Stimulated activated CD4-positive, alpha-beta T cell treated with anti-CD3 and anti-CD28 coated beads, TNF-alpha, amount 100 ng/mL, for 24 hours (primary cell): ENCODE data around the gene HMGCS1.
"Not testable (repeated sequence)": the region's sequence is repeated elsewhere in the genome, so short reads cannot be mapped to it uniquely, and the experiment has no call there.

Experiments used
- DNase-seq, 3 experiments: peaks; one replicate each; pipeline ENCODE4 v3.0.0-alpha.2; 2020; ENCODE audit warnings: low read depth in 3 of 3

The HMGCS1 gene

GRCh38 chr5:43312699-43313034 lies 545 bp downstream of the HMGCS1 start:
- DNase-seq = no peak

DNA sequence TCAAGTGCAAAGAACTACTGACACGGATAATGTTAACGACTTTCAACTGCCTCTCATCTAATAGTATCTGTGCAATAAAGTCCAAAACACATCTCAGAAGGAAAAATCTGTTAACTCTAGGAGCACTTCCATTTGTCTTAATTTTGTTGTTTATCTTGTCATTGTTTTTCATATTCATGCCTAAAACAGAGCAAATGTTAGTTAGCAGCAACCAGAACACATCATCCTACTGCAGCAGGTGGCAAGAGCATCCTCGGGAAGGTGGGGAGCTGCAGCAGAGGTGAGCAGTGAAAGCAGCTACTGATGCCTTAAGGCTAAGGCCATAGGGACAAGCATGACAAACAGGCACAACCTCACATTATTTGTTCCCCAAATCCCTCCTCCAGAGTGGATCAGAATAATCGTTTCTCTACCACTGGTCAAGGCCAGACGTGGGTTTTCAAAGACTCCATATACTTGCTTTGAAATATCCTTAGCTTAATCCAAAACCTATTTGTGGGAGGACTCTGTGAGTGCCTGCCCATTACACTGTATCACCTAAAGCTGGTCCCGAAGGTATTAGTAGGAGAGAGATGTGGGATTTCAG lies 1.0 kb downstream of the HMGCS1 start:
- DNase-seq = no peak

DNA sequence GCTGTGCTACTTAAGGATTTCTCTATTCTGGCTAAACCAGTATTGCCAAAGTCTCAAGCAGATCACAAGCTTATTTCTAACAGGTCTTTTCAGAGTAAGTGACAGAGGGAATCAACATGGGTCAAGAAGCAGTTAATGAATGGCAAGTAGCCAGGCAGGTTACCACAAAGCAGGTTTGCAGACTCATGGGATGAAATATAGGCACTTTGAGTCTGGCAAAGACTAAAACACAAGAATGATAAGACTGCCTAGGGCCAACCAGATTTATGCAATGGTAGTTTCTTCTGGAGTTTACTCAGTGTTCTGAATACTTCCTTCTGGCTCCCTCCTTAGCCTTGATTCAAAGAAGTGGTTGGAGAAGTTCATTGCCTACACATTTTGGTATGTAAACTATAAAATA lies 3.6 kb downstream of the HMGCS1 start:
- no peak for DNase-seq

DNA sequence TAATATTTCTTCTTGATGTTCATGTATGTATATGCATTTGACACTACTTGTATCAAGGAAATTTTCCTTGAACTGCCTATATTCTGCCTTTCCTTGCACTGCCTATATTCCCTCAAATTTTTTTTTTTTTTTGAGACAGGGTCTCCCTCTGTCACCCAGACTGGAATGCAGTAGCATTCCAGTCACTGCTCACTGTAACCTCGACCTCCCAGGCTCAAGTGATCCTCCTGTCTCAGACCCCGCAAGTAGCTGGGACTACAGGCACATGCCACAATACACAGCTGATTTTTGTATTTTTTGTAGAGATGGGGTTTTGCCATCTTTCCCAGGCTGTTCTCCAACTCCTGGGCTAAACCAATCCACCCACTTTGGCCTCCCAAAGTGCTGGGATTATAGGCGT lies 4.1 kb downstream of the HMGCS1 start:
- no peak for DNase-seq

DNA sequence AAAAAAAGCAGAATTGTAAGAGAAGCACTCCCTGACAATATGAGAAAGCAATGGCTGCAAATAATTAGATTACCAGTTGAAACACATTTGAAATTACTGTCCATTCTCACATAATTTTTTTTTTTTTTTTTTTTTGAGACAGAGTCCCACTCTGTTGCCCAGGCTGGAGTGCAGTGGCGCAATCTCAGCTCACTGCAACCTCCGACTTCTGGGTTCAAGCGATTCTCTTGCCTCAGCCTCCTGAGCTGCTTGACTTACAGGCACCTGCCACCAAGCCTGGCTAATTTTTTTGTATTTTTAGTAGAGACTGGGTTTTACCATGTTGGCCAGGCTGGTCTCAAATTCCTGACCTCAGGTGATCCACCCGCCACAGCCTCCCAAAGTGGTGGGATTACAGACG lies 6.3 kb downstream of the HMGCS1 start:
- not testable (repeated sequence) for DNase-seq

DNA sequence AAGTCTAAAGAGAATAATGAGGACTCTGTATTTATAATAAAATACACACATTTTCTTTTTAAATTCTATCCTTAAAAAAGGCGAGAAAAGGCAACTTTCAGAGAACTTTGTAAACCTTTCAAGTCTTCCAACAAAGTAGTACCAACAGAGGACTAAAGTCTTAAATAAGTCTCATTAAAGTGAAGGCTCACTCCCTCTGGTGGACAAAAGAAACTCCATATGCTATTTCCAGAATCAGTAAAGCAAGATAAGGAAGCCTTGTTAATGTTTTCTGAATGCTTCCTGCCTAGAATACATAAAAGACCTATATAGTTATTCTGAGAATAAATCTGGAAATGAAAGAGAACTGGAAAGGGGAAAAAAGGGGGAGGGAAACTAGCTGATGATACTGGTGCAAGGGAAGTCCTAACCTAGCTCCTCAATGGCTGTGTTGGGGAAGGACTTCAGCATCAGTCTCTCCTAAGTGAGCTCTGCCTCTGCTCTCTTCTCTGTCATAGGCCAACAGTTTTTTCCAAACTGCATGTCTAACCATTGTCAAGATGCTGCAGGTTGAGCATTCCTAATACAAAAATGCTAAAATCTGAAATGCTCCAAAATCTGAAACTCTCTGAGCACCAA lies 7.2 kb downstream of the HMGCS1 start:
- no peak for DNase-seq

DNA sequence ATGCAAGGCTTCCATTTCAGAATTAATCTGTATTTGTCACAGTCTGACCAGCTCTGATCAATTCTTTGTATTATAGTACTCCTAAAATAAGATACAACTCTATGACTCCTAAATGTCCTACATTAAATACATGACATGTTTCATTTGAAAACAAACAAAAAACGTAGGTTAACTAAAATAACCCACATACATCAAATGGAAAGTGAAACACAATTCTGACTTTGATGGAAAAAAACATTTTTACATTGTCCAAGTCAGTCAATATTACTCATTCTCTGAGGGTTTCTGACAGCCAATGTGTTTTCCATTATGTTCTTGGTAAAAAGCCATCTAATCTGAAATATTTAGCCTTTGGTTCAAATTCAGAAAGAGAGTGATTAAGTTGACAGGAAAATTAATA lies 8.7 kb downstream of the HMGCS1 start:
- DNase-seq = no peak

GRCh38 chr5:43303242-43303641 lies 10.0 kb downstream of the HMGCS1 start:
- DNase-seq = no peak

GRCh38 chr5:43302481-43302880 lies 10.7 kb downstream of the HMGCS1 start:
- DNase-seq = no peak

GRCh38 chr5:43301653-43302091 lies 11.5 kb downstream of the HMGCS1 start:
- DNase-seq = no peak

- DNase-seq = no peak
Measured at GRCh38 chr5:43300112-43300511, 13.1 kb downstream of the HMGCS1 start.

GRCh38 chr5:43298443-43298842 lies 14.8 kb downstream of the HMGCS1 start:
- DNase-seq = no peak

DNA sequence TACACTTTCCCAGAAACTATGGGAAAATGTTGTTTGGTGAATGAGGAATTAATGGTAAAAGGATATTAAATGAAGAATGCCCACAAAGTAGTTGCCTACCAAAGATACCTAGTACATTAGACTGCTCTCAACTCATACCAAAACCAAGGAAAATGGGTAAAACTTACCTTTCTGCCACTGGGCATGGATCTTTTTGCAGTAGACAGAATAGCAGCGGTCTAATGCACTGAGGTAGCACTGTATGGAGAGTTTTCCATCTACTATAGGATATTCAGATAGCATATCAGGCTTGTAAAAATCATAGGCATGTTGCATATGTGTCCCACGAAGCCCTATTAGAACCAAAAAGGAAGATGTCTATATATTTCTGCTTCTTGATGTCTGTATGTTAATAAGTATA lies 16.4 kb downstream of the HMGCS1 start:
- no peak for DNase-seq

GRCh38 chr5:43295202-43295601 lies 18.0 kb downstream of the HMGCS1 start:
- no peak for DNase-seq

DNA sequence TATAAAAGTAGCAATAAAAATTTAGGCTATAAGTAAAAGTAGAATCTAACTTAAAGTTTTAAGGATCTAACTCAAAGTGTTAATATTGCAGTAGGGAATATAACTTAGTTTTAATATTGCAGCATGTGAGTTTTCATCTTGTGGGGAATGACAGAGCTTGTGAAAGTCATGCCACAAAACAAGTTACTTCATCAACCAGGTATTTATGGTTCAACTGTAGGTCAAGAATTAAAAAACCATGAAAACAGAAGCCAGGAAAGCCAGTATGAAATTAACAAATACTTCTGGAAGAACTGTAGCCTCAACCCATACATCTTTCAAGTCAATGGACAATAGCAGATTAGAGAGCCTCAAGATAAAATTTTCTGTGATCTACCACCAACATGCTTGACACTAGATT lies 19.0 kb downstream of the HMGCS1 start:
- no peak for DNase-seq

DNA sequence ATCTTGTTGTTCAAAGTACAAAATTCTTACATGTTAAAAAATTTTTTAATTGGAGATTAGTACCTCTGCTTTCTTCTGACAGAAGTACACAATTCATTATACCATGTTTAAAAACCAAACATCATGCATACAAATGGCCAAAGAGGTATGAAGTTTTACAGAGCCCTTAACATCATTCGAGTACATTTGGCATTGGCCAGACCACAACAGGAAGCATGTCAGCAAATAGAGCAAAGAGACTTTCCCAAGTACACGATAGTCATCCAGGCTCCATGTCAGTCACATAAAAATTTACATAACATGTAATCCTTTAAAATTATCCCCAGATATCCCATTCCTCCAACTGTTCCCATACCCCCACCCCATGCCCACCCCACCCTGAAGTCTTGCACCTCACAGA lies 22.5 kb downstream of the HMGCS1 start:
- DNase-seq = no peak

GRCh38 chr5:43288269-43288831 lies 24.9 kb downstream of the HMGCS1 start:
- no peak for DNase-seq

GRCh38 chr5:43287493-43287892 lies 25.7 kb downstream of the HMGCS1 start:
- no peak for DNase-seq

GRCh38 chr5:43286623-43287022 lies 26.6 kb downstream of the HMGCS1 start:
- DNase-seq = no peak

- DNase-seq = no peak
Measured at GRCh38 chr5:43281840-43282658, 31.2 kb downstream of the HMGCS1 start.

DNA sequence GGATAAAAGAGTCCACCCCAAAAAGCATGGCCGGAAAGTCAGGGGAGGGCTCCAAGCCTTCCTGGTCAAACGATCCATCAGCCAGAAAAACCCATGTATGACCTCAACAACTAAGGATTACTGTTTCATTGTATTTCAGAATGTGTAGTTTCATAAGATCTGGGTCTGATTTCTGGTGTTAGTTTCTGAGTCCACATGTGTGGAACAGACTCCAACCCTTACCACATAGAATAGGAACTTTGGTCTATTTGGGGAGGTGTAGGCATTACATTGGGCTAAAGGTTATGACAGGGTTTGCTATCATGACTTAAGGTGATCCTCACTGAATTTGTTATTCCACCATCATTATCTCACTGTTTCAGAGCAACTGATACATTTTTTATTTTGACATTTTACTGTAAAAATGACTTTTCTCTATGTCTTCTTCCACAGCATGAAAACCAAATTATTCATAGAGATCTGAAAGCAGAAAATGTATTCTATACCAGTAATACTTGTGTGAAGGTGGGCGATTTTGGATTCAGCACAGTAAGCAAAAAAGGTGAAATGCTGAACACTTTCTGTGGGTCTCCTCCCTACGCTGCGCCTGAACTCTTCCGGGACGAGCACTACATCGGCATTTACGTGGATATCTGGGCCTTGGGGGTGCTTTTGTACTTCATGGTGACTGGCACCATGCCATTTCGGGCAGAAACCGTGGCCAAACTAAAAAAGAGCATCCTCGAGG lies 33.5 kb downstream of the HMGCS1 start:
- no peak for DNase-seq

DNA sequence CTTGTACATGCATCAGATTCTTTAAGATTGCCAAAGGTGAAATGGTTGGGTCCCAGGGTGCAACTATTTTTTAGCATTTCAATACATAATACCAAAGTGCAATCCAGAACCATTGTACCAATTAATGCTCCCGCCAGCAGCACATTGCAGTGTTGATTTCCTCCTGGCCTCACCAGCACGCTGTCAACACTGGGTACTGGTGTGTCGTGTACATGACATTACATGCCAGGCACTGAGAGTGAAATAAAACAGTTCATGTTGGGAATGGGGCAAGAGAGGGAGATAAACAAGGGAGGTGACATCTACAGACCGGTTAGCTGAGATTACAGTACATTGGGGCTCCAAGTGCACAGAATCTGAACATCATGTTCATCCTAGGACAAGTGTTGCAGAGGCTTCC lies 37.8 kb downstream of the HMGCS1 start:
- no peak for DNase-seq
